SK-N-SH (cell line): ENCODE measurements around the gene TBX20. TPM values are rescaled to one million over a fixed set of nuclear protein-coding genes. Genes with fewer than 3 reads are reported as not detected.

Source experiments
- CTCF ChIA-PET: fragments of 300-600, 350-600 bp; formaldehyde crosslinking; extraction: SDS; loops from one replicate; lab custom pipeline; 2021; lab: Yijun Ruan, JAX
- POLR2A ChIA-PET: fragments of 350-600 bp; sonication (Branson Sonifier 250); formaldehyde crosslinking; extraction: SDS; loops from one replicate; lab custom pipeline; 2020; ENCODE audit warnings: antibody characterized with exemption, inconsistent platforms; lab: Yijun Ruan, JAX
- DNase-seq: peaks from one replicate; pipeline ENCODE4 v3.0.0; 2012
- H2AFZ ChIP-seq: fragments of 200-600 bp; sonication (generic); 2 replicates; pipeline ENCODE4 v1.8.1; 2016; ENCODE audit warnings: antibody characterized with exemption, mild to moderate bottlenecking, low read depth
- H3F3A ChIP-seq: fragments of 200-600 bp; sonication (generic); replicated peaks from 2 replicates; pipeline ENCODE3; 2016; ENCODE audit warnings: antibody characterized with exemption, mild to moderate bottlenecking; ENCODE audit not compliant: insufficient read depth
- H3K27ac ChIP-seq, 2 experiments: fragments of 200-500 bp in 1 of 2; fragments of 200-600 bp in 1 of 2; sonication (Bioruptor generic) in 1 of 2; sonication (generic), shearing (Covaris generic) in 1 of 2; 2 replicates each; pipeline versions ENCODE4 v1.5.1 to v1.6.1; 2014 to 2016; ENCODE audit warnings: low read depth in 2 of 2, inconsistent platforms in 1 of 2, low read length in 1 of 2, mild to moderate bottlenecking in 1 of 2, mixed read lengths in 1 of 2
- H3K27me3 ChIP-seq: fragments of 200-600 bp; sonication (generic), shearing (Covaris generic); 2 replicates; pipeline ENCODE4 v1.6.1; 2016; ENCODE audit warnings: mixed run types; ENCODE audit not compliant: insufficient read depth
- H3K36me3 ChIP-seq, 2 experiments: fragments of 200-500 bp in 1 of 2; fragments of 200-600 bp in 1 of 2; sonication (Bioruptor generic) in 1 of 2; sonication (generic) in 1 of 2; replicated peaks in 1 of 2; 2 replicates each; pipeline versions ENCODE3 to v1.5.1; 2014 to 2016; ENCODE audit warnings: low read length in 1 of 2, mild to moderate bottlenecking in 1 of 2; ENCODE audit not compliant: insufficient read depth in 2 of 2, control insufficient read depth in 1 of 2
- H3K4me1 ChIP-seq, 2 experiments: fragments of 200-500 bp in 1 of 2; fragments of 200-600 bp in 1 of 2; sonication (Bioruptor generic) in 1 of 2; sonication (generic), shearing (Covaris generic) in 1 of 2; 2 replicates each; pipeline versions ENCODE4 v1.5.1 to v1.6.1; 2014 to 2016; ENCODE audit warnings: low read depth in 1 of 2, low read length in 1 of 2, mixed run types in 1 of 2; ENCODE audit not compliant: insufficient read depth in 2 of 2, control insufficient read depth in 1 of 2
- H3K4me2 ChIP-seq: fragments of 200-600 bp; sonication (generic), shearing (Covaris generic); 2 replicates; pipeline ENCODE4 v1.6.1; 2017; ENCODE audit warnings: mixed run types
- H3K4me3 ChIP-seq, 2 experiments: fragments of 200-500 bp in 1 of 2; fragments of 200-600 bp in 1 of 2; sonication (Bioruptor generic) in 1 of 2; sonication (generic), shearing (Covaris generic) in 1 of 2; 2 replicates each; pipeline versions ENCODE4 v1.5.1 to v1.8.1; 2014 to 2016; ENCODE audit warnings: low read depth in 2 of 2, inconsistent platforms in 1 of 2, low read length in 1 of 2, mild to moderate bottlenecking in 1 of 2, mixed read lengths in 1 of 2, moderate library complexity in 1 of 2
- H3K79me2 ChIP-seq: fragments of 200-600 bp; sonication (generic); 2 replicates; pipeline ENCODE4 v1.8.1; 2017; ENCODE audit warnings: mild to moderate bottlenecking; ENCODE audit not compliant: insufficient read depth
- H3K9ac ChIP-seq: fragments of 200-600 bp; sonication (generic); 2 replicates; pipeline ENCODE4 v1.6.1; 2017; ENCODE audit warnings: mixed run types
- H3K9me2 ChIP-seq: fragments of 200-600 bp; sonication (generic); 2 replicates; pipeline ENCODE4 v1.6.1; 2017; ENCODE audit warnings: mixed run types
- H3K9me3 ChIP-seq: fragments of 200-600 bp; sonication (generic); 2 replicates; pipeline ENCODE4 v1.6.1; 2017; ENCODE audit warnings: mixed run types, mild to moderate bottlenecking, moderate library complexity
- H4K20me1 ChIP-seq: fragments of 200-600 bp; sonication (generic); 2 replicates; pipeline ENCODE4 v1.6.1; 2017; ENCODE audit warnings: mild to moderate bottlenecking, mixed run types; ENCODE audit not compliant: insufficient read depth
- ELF1 ChIP-seq: IDR thresholded peaks from 2 replicates; pipeline ENCODE4 v1.4.0; 2012
- EP300 ChIP-seq, 2 experiments: IDR thresholded peaks; 2 replicates each; pipeline versions ENCODE4 v1.4.0 to v1.6.1; 2012; ENCODE audit warnings: borderline replicate concordance in 1 of 2, low read depth in 1 of 2, low read length in 1 of 2
- FOSL2 ChIP-seq: IDR thresholded peaks from 2 replicates; pipeline ENCODE4 v1.4.0; 2012; ENCODE audit warnings: low read depth, mild to moderate bottlenecking, moderate library complexity, borderline replicate concordance
- FOXM1 ChIP-seq: IDR thresholded peaks from 2 replicates; pipeline ENCODE4 v1.4.0; 2012; ENCODE audit warnings: low read depth, mild to moderate bottlenecking
- MEF2A ChIP-seq: IDR thresholded peaks from 2 replicates; pipeline ENCODE4 v1.4.0; 2012; ENCODE audit warnings: low read depth, borderline replicate concordance
- NFIC ChIP-seq: IDR thresholded peaks from 2 replicates; pipeline ENCODE4 v1.4.0; 2012; ENCODE audit warnings: borderline replicate concordance
- NRF1 ChIP-seq: IDR thresholded peaks from 2 replicates; pipeline ENCODE4 v1.6.1; 2012; ENCODE audit warnings: low read depth, mild to moderate bottlenecking, low read length
- PBX3 ChIP-seq: IDR thresholded peaks from 2 replicates; pipeline ENCODE4; 2012
- POLR2AphosphoS5 ChIP-seq: IDR thresholded peaks from 2 replicates; pipeline ENCODE4 v1.6.1; 2012; ENCODE audit warnings: low read depth, low read length
- RAD21 ChIP-seq: IDR thresholded peaks from 2 replicates; pipeline ENCODE4 v1.6.1; 2012; ENCODE audit warnings: mild to moderate bottlenecking, low read length
- REST ChIP-seq: IDR thresholded peaks from 2 replicates; pipeline ENCODE4 v1.6.1; 2012; ENCODE audit warnings: mild to moderate bottlenecking, low read depth, low read length, moderate library complexity
- TCF12 ChIP-seq: IDR thresholded peaks from 2 replicates; pipeline ENCODE4 v1.4.0; 2012
- TEAD4 ChIP-seq: IDR thresholded peaks from 2 replicates; pipeline ENCODE4 v1.4.0; 2012; ENCODE audit warnings: mild to moderate bottlenecking, borderline replicate concordance; ENCODE audit not compliant: insufficient read depth
- USF1 ChIP-seq: IDR thresholded peaks from 2 replicates; pipeline ENCODE4 v1.4.0; 2012; ENCODE audit warnings: low read depth, borderline replicate concordance
- USF2 ChIP-seq: fragments of 150-350 bp; IDR thresholded peaks from 2 replicates; pipeline ENCODE4 v1.6.1; 2017; ENCODE audit warnings: antibody characterized with exemption, low read length, low read depth, borderline replicate concordance
- ZBTB33 ChIP-seq: IDR thresholded peaks from 2 replicates; pipeline ENCODE4 v1.4.0; 2012; ENCODE audit warnings: low read depth, borderline replicate concordance
- WGBS: methylation state at CpG from one replicate; pipeline ENCODE4 v1.1.6; 2017; ENCODE audit warnings: low lambda C conversion rate; 5-methylcytosine and 5-hydroxymethylcytosine counted together
- polyA plus RNA-seq, 3 experiments: library from polyadenylated mRNA; depleted of rRNA; stranded (reverse); fragments of >200 nt; gene quantifications; 2 replicates each; pipeline ENCODE4 v1.2.3, GENCODE V29; 2012

The TBX20 gene
- polyA plus RNA-seq, 1 of the 3 experiments (the other 2 are of a cell fraction) = 1.0 TPM

GRCh38 chr7:35248576-35249536, 5.0 kb downstream of the TBX20 start:
- H3K4me1 ChIP-seq = peaks cover 17 to 55% of the 10 kb centered on the region in 2 experiments
- no peak overlapping the region for H3K9ac ChIP-seq
- CTCF ChIA-PET = interaction anchor here (0.9 to 1.5 kb wide), 4 partner anchors 176 to 271 kb away, joined by 4 to 11 read pairs (median 6); no protein-coding TSS in a partner anchor
- no peak for DNase-seq
- POLR2A ChIA-PET = no interaction called here
- TF ChIP-seq FOSL2 (no peak), PBX3 (no peak), RAD21 (no peak), USF2 (no peak), ELF1 (no peak)
- no peaks in the 10 kb centered on the region for H3K27me3 ChIP-seq
- peak overlapping the region in 1 of 2 experiments; percentile 58; a peak in 1 of 4 replicates for H3K27ac ChIP-seq
- no peaks in the 10 kb centered on the region; the same call in 1 of the 2 replicates for H4K20me1 ChIP-seq
- H3K79me2 ChIP-seq = peaks cover 36% of the 10 kb centered on the region
- no peak overlapping the region for H3K4me3 ChIP-seq
- no peaks in the 10 kb centered on the region for H3K9me2 ChIP-seq
- 92% methylated on average over 21 of the region's 21 CpGs for WGBS
- no peak overlapping the region for H2AFZ ChIP-seq
- no peak overlapping the region for H3K4me2 ChIP-seq
- H3F3A ChIP-seq = peaks cover 4% of the 10 kb centered on the region
- no peaks in the 10 kb centered on the region for H3K9me3 ChIP-seq
- peaks cover 27 to 34% of the 10 kb centered on the region in 2 experiments for H3K36me3 ChIP-seq

- H3F3A ChIP-seq = peaks cover 4% of the 10 kb centered on the region
- peaks cover 15 to 44% of the 10 kb centered on the region in 2 experiments for H3K4me1 ChIP-seq
- CTCF ChIA-PET = interaction anchor here (1.0 to 1.8 kb wide), 5 partner anchors 14 to 378 kb away, joined by 3 to 6 read pairs (median 3); no protein-coding TSS in a partner anchor
- H3K79me2 ChIP-seq = peaks cover 25% of the 10 kb centered on the region
- H3K36me3 ChIP-seq = peaks cover 36 to 46% of the 10 kb centered on the region in 2 experiments
- no peaks in the 10 kb centered on the region for H3K27me3 ChIP-seq
- no peak overlapping the region for H2AFZ ChIP-seq
- no peaks in the 10 kb centered on the region for H3K9me3 ChIP-seq
- no peak for DNase-seq
- no peak overlapping the region for H3K9ac ChIP-seq
- no peaks in the 10 kb centered on the region for H3K9me2 ChIP-seq
- H3K27ac ChIP-seq = no peak overlapping the region; a peak in 1 of 4 replicates
- no peak overlapping the region for H3K4me2 ChIP-seq
- H4K20me1 ChIP-seq = no peaks in the 10 kb centered on the region; the same call in 1 of the 2 replicates
- H3K4me3 ChIP-seq = no peak overlapping the region
- POLR2A ChIA-PET = no interaction called here
- TF ChIP-seq USF1 = no peak
- TF ChIP-seq POLR2AphosphoS5 = no peak
- TF ChIP-seq MEF2A = no peak
- no peak for TF ChIP-seq TCF12
- no peak for TF ChIP-seq ZBTB33
- no peak for TF ChIP-seq NRF1
- no peak for TF ChIP-seq REST
- no peak for TF ChIP-seq TEAD4
- TF ChIP-seq FOXM1 = no peak
- no peak for TF ChIP-seq EP300 (IDR thresholded peaks at IDR 0.05; ENCODE audit: borderline replicate concordance in 1 of 2, low read depth in 1 of 2, low read length in 1 of 2)
- no peak for TF ChIP-seq USF2
- no peak for TF ChIP-seq NFIC
These were observed 7.1 kb downstream of the TBX20 start for GRCh38 chr7:35246819-35247218.
